Uterus (tissue), 4 donors: ENCODE results near the gene PRKN. TPM values are rescaled to one million over a fixed set of nuclear protein-coding genes. Genes with fewer than 3 reads are reported as not detected.

Experiments used
- DNase-seq, 2 donors: peaks; one replicate each; pipeline ENCODE4 v3.0.0-alpha.2; 2019 to 2020
- H3K27ac ChIP-seq, 2 donors: fragments of 200-600 bp; sonication (generic); 1 replicate in 1 of 2; 2 replicates in 1 of 2; pipeline ENCODE4 v1.5.1; 2016 to 2018
- H3K27me3 ChIP-seq, 2 donors: fragments of 200-600 bp; sonication (generic); one replicate each; pipeline ENCODE4 v1.5.1; 2018 to 2019; ENCODE audit warnings: control low read depth in 1 of 2
- H3K36me3 ChIP-seq, 2 donors: fragments of 200-600 bp; sonication (generic); one replicate each; pipeline ENCODE4 v1.5.1; 2019; ENCODE audit warnings: control low read depth in 1 of 2
- H3K4me1 ChIP-seq, 2 donors: fragments of 200-600 bp; sonication (generic); one replicate each; pipeline ENCODE4 v1.5.1; 2018 to 2019; ENCODE audit warnings: control low read depth in 1 of 2
- H3K4me3 ChIP-seq, 2 donors: fragments of 200-600 bp; sonication (generic); 1 replicate in 1 of 2; 2 replicates in 1 of 2; pipeline ENCODE4 v1.5.1; 2018 to 2019; ENCODE audit warnings: mild to moderate bottlenecking in 1 of 2
- H3K9me3 ChIP-seq, 2 donors: fragments of 200-600 bp; sonication (generic); one replicate each; pipeline ENCODE4 v1.5.1; 2019; ENCODE audit warnings: control low read depth in 1 of 2
- POLR2A ChIP-seq, 2 donors: fragments of 450-650 bp; IDR thresholded peaks; one replicate each; pipeline ENCODE4 v1.6.1; 2016; ENCODE audit warnings: antibody characterized with exemption in 2 of 2, mild to moderate bottlenecking in 1 of 2, moderate library complexity in 1 of 2
- intact Hi-C: fragments of 100-400 bp; cut with DNase I; formaldehyde crosslinking; loops from one replicate; pipeline ENCODE4 v1.15.1; 2023; ENCODE audit warnings: low total_unique reads
- total RNA-seq, 4 donors: library from RNA; depleted of rRNA in 3 of 4; stranded (reverse); fragments of >200 nt in 3 of 4; gene quantifications; one replicate each; pipeline versions ENCODE4 v1.1.0 to v1.2.4, GENCODE V29; 2014 to 2023
- TF ChIP-seq, protein P1 (sequence below), 4 experiments: fragments of 200-600 bp in 2 of 4; fragments of 450-650 bp in 2 of 4; sonication (generic) in 2 of 4; IDR thresholded peaks; one replicate each; pipeline ENCODE4 v1.5.1; 2016 to 2019; ENCODE audit warnings: antibody characterized with exemption in 4 of 4, mild to moderate bottlenecking in 2 of 4, moderate library complexity in 1 of 4
- donor health status: DM: yes; HTN: yes; CAD: no.

Gene PRKN
- total RNA-seq, 4 donors from 2014 or later = 10.2 to 21.3 (median 13.1) TPM

DNA sequence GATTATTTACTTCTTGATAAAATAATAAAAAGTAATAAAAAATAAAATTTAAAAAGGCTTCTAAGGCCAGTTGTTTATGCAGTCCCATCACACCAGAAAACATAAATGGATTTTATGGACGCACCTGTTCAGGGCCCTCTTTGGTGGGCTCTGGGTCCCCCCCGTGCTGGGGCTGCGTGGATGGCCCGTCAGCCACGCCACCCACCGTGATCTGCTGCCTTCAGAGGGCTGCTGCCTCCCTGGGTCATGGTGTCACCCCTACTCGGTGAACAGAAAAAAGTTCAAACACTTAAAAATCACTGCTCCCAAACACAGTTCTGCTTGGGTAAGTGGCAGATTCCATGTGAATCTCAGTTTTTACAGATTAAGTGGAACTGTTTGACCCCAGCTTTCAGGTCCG, 1006.1 kb downstream of the PRKN start:
- intact Hi-C loops = no loop called here
- no peaks in the 10 kb centered on the region for H3K27me3 ChIP-seq
- no peaks in the 10 kb centered on the region for H3K36me3 ChIP-seq
- TF ChIP-seq POLR2A (IDR thresholded peaks at IDR 0.05) = no peak
- TF ChIP-seq, protein P1, sequence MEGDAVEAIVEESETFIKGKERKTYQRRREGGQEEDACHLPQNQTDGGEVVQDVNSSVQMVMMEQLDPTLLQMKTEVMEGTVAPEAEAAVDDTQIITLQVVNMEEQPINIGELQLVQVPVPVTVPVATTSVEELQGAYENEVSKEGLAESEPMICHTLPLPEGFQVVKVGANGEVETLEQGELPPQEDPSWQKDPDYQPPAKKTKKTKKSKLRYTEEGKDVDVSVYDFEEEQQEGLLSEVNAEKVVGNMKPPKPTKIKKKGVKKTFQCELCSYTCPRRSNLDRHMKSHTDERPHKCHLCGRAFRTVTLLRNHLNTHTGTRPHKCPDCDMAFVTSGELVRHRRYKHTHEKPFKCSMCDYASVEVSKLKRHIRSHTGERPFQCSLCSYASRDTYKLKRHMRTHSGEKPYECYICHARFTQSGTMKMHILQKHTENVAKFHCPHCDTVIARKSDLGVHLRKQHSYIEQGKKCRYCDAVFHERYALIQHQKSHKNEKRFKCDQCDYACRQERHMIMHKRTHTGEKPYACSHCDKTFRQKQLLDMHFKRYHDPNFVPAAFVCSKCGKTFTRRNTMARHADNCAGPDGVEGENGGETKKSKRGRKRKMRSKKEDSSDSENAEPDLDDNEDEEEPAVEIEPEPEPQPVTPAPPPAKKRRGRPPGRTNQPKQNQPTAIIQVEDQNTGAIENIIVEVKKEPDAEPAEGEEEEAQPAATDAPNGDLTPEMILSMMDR (IDR thresholded peaks at IDR 0.05) = no peak
- H3K4me1 ChIP-seq = no peaks in the 10 kb centered on the region
- H3K4me3 ChIP-seq = no peak overlapping the region
- DNase-seq = no peak
- no peaks in the 10 kb centered on the region for H3K9me3 ChIP-seq
- no peak overlapping the region for H3K27ac ChIP-seq

DNA sequence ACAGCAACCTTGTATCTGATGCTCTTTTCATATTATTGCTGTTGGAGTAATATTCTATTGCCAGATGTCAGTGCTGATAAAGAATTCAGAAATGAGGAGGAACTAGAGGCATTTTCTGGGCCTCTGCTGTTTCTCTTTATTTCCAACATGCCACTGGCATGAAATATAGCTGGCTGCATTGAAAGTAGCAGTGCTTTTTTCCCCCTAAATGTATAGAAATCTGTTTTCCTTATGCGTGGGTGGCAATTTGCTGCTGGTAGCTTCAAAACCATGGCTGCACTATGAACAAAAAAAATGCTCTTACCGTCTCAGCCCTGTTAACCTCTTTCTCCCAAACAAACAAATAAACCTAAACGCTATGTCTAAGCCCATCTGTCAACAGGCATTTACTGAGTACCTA, 1011.4 kb downstream of the PRKN start:
- Histone ChIP-seq H3K27ac (no peak overlapping the region), H3K36me3 (no peaks in the 10 kb centered on the region), H3K9me3 (no peaks in the 10 kb centered on the region), H3K27me3 (no peaks in the 10 kb centered on the region), H3K4me3 (no peak overlapping the region), H3K4me1 (no peaks in the 10 kb centered on the region)
- intact Hi-C loops = no loop called here
- no peak for DNase-seq
- TF ChIP-seq, protein P1 (IDR thresholded peaks at IDR 0.05) = no peak
- TF ChIP-seq POLR2A (IDR thresholded peaks at IDR 0.05) = no peak

DNA sequence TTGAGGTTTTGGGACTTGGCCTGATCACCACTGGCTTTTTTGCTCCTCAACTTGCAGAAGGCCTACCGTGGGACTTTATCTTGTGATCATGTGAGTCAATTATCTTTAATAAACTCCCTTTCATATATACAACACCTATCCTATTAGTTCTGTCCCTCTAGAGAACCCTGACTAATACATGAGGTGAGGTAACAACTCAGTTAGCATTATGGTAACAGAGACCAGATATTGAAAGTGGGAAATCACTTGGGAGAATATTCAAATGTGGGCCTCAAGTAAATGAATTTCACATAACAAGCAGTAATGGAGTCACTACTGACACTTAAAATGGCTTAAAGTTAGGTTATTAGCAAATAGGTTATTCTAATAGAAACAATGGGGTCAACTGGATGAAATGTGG, 1015.6 kb downstream of the PRKN start:
- Histone ChIP-seq H3K36me3 (no peaks in the 10 kb centered on the region), H3K27ac (no peak overlapping the region), H3K27me3 (no peaks in the 10 kb centered on the region), H3K4me3 (no peak overlapping the region), H3K9me3 (no peaks in the 10 kb centered on the region), H3K4me1 (no peaks in the 10 kb centered on the region)
- TF ChIP-seq, protein P1 (IDR thresholded peaks at IDR 0.05) = no peak
- TF ChIP-seq POLR2A (IDR thresholded peaks at IDR 0.05) = no peak
- intact Hi-C loops = no loop called here
- no peak for DNase-seq

DNA sequence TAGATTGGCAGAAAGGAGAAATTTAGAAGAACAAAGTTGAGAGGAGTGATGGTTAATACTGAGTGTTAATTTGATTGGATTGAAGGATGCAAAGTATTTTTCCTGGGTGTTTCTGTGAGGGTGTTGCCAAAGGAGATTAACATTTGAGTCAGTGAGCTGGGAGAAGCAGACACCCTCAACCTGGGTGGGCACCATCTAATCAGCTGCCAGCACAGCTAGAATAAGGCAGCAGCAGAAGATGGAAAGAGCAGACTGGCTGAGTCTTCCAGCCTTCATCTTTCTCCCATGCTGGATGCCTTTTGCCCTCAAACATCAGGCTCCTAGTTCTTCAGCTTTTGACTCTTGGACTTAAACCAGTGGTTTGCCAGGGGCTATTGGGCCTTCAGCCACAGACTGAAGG, 1016.1 kb downstream of the PRKN start:
- no peak overlapping the region for H3K4me3 ChIP-seq
- no peaks in the 10 kb centered on the region for H3K27me3 ChIP-seq
- H3K27ac ChIP-seq = no peak overlapping the region
- H3K9me3 ChIP-seq = no peaks in the 10 kb centered on the region
- intact Hi-C loops = no loop called here
- DNase-seq = no peak
- no peaks in the 10 kb centered on the region for H3K36me3 ChIP-seq
- H3K4me1 ChIP-seq = no peaks in the 10 kb centered on the region
- TF ChIP-seq, protein P1 (IDR thresholded peaks at IDR 0.05) = no peak
- no peak for TF ChIP-seq POLR2A (IDR thresholded peaks at IDR 0.05)

DNA sequence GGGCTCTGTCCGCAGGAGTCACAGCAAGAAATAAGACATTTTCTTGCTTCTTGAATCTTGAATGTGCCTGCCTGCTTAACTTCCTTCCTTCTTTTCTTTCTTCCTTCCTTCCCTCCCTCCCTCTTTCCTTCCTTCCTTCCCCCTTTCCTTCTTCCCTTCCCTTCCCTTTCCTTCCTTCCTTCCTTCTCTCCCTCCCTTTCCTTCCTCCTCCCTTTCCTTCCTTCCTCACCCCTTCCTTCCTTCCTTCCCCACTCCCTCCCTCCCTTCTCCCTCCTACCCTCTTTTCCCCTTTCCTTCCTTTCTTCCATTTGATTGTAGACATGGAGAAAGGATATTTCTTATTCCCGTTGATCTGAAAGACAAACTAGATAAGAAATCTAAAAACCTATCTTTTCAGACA, 1016.9 kb downstream of the PRKN start:
- TF ChIP-seq, protein P1 (IDR thresholded peaks at IDR 0.05) = no peak
- no peak for TF ChIP-seq POLR2A (IDR thresholded peaks at IDR 0.05)
- Histone ChIP-seq H3K27ac (no peak overlapping the region), H3K4me3 (no peak overlapping the region), H3K36me3 (no peaks in the 10 kb centered on the region), H3K9me3 (no peaks in the 10 kb centered on the region), H3K27me3 (no peaks in the 10 kb centered on the region), H3K4me1 (no peaks in the 10 kb centered on the region)
- intact Hi-C loops = no loop called here
- no peak for DNase-seq
